ENCODE results near the gene KLF4. TPM values are rescaled to one million over a fixed set of nuclear protein-coding genes. Genes with fewer than 3 reads are reported as not detected.

Gene KLF4
- total and polyA plus RNA-seq, 3 experiments from 2014 or later = 0.31 to 0.37 TPM; not detected in 1

GRCh38 chr9:107483666-107484065, 5.9 kb downstream of the KLF4 start:
- Mint-ChIP-seq H3K9me3 (peaks cover 0 to 3% (median 0%) of the 10 kb centered on the region in 5 donors), H3K27ac (no peak overlapping the region), H3K4me3 (no peak overlapping the region), H3K36me3 (no peaks in the 10 kb centered on the region), H3K4me1 (peaks cover 0 to 4% (median under 1%) of the 10 kb centered on the region in 3 donors), H3K27me3 (peaks cover 21 to 32% of the 10 kb centered on the region in 2 donors)
- H3K4me3 ChIP-seq (ENCODE audit: low read length) = no peak overlapping the region
- H3K27ac ChIP-seq (ENCODE audit: low read depth, low read length) = no peak overlapping the region
- no peaks in the 10 kb centered on the region for H3K36me3 ChIP-seq (ENCODE audit: insufficient read depth, low read length)
- no peaks in the 10 kb centered on the region for H3K4me1 ChIP-seq (ENCODE audit: insufficient read depth, low read length)
- DNase-seq = no peak
- H3K27me3 ChIP-seq (ENCODE audit: insufficient read depth, low read length, poor library complexity, severe bottlenecking) = no peaks in the 10 kb centered on the region
- no peaks in the 10 kb centered on the region for H3K9me3 ChIP-seq (ENCODE audit: low read length)
- CTCF ChIA-PET = no interaction called here
- POLR2A ChIA-PET = no interaction called here

- POLR2A ChIA-PET = no interaction called here
- no peaks in the 10 kb centered on the region for H3K36me3 Mint-ChIP-seq
- H3K27me3 Mint-ChIP-seq = peaks cover 9 to 24% of the 10 kb centered on the region in 2 donors
- no peak overlapping the region for H3K27ac ChIP-seq (ENCODE audit: low read depth, low read length)
- CTCF ChIA-PET = interaction anchor here (0.7 kb wide), 1 partner anchor 35 kb away, joined by 3 read pairs; no protein-coding TSS in a partner anchor
- H3K9me3 ChIP-seq (ENCODE audit: low read length) = no peaks in the 10 kb centered on the region
- no peaks in the 10 kb centered on the region for H3K36me3 ChIP-seq (ENCODE audit: insufficient read depth, low read length)
- no peaks in the 10 kb centered on the region for H3K27me3 ChIP-seq (ENCODE audit: insufficient read depth, low read length, poor library complexity, severe bottlenecking)
- no peak overlapping the region for H3K4me3 ChIP-seq (ENCODE audit: low read length)
- H3K27ac Mint-ChIP-seq = no peak overlapping the region
- no peak for DNase-seq
- H3K4me1 ChIP-seq (ENCODE audit: insufficient read depth, low read length) = no peaks in the 10 kb centered on the region
- H3K4me1 Mint-ChIP-seq = no peaks in the 10 kb centered on the region
- peaks cover 0 to 3% (median 0%) of the 10 kb centered on the region in 5 donors for H3K9me3 Mint-ChIP-seq
- no peak overlapping the region for H3K4me3 Mint-ChIP-seq
Measured at GRCh38 chr9:107481035-107481434, 8.5 kb downstream of the KLF4 start.

- no peaks in the 10 kb centered on the region for H3K36me3 ChIP-seq (ENCODE audit: insufficient read depth, low read length)
- Mint-ChIP-seq H3K27me3 (peaks cover 4 to 17% of the 10 kb centered on the region in 2 donors), H3K4me1 (no peaks in the 10 kb centered on the region), H3K4me3 (no peak overlapping the region), H3K9me3 (peaks cover 0 to 3% (median 0%) of the 10 kb centered on the region in 5 donors), H3K36me3 (no peaks in the 10 kb centered on the region), H3K27ac (no peak overlapping the region)
- POLR2A ChIA-PET = no interaction called here
- H3K4me3 ChIP-seq (ENCODE audit: low read length) = no peak overlapping the region
- CTCF ChIA-PET = interaction anchor here (0.7 kb wide), 1 partner anchor 35 kb away, joined by 3 read pairs; no protein-coding TSS in a partner anchor
- no peaks in the 10 kb centered on the region for H3K9me3 ChIP-seq (ENCODE audit: low read length)
- H3K27me3 ChIP-seq (ENCODE audit: insufficient read depth, low read length, poor library complexity, severe bottlenecking) = no peaks in the 10 kb centered on the region
- no peak for DNase-seq
- no peak overlapping the region for H3K27ac ChIP-seq (ENCODE audit: low read depth, low read length)
- no peaks in the 10 kb centered on the region for H3K4me1 ChIP-seq (ENCODE audit: insufficient read depth, low read length)
Measured at GRCh38 chr9:107480386-107480789, 9.2 kb downstream of the KLF4 start.

- Mint-ChIP-seq H3K4me1 (no peaks in the 10 kb centered on the region), H3K27ac (no peak overlapping the region), H3K9me3 (peaks cover 0 to 3% (median 0%) of the 10 kb centered on the region in 5 donors), H3K36me3 (no peaks in the 10 kb centered on the region), H3K4me3 (no peak overlapping the region), H3K27me3 (peaks cover 3 to 10% of the 10 kb centered on the region in 2 donors)
- H3K36me3 ChIP-seq (ENCODE audit: insufficient read depth, low read length) = no peaks in the 10 kb centered on the region
- H3K27ac ChIP-seq (ENCODE audit: low read depth, low read length) = no peak overlapping the region
- POLR2A ChIA-PET = no interaction called here
- H3K4me1 ChIP-seq (ENCODE audit: insufficient read depth, low read length) = no peaks in the 10 kb centered on the region
- no peaks in the 10 kb centered on the region for H3K27me3 ChIP-seq (ENCODE audit: insufficient read depth, low read length, poor library complexity, severe bottlenecking)
- CTCF ChIA-PET = no interaction called here
- DNase-seq = no peak
- H3K9me3 ChIP-seq (ENCODE audit: low read length) = no peaks in the 10 kb centered on the region
- no peak overlapping the region for H3K4me3 ChIP-seq (ENCODE audit: low read length)
Measured at GRCh38 chr9:107478805-107479204, 10.8 kb downstream of the KLF4 start.

- ChIA-PET POLR2A (no interaction called here), CTCF (no interaction called here)
- no peak overlapping the region for H3K27ac Mint-ChIP-seq
Measured at GRCh38 chr9:107474124-107474523, 15.4 kb downstream of the KLF4 start.

GRCh38 chr9:107472581-107473340, 16.8 kb downstream of the KLF4 start:
- Mint-ChIP-seq H3K4me3 (no peak overlapping the region), H3K4me1 (no peaks in the 10 kb centered on the region), H3K9me3 (peaks cover 0 to 2% (median 0%) of the 10 kb centered on the region in 5 donors), H3K27ac (no peak overlapping the region), H3K27me3 (peaks cover 6 to 8% of the 10 kb centered on the region in 2 donors), H3K36me3 (no peaks in the 10 kb centered on the region)
- Histone ChIP-seq H3K36me3 (ENCODE audit: insufficient read depth, low read length) (no peaks in the 10 kb centered on the region), H3K9me3 (ENCODE audit: low read length) (no peaks in the 10 kb centered on the region), H3K4me1 (ENCODE audit: insufficient read depth, low read length) (no peaks in the 10 kb centered on the region), H3K4me3 (ENCODE audit: low read length) (no peak overlapping the region), H3K27ac (ENCODE audit: low read depth, low read length) (no peak overlapping the region), H3K27me3 (ENCODE audit: insufficient read depth, low read length, poor library complexity, severe bottlenecking) (no peaks in the 10 kb centered on the region)
- CTCF ChIA-PET = no interaction called here
- POLR2A ChIA-PET = no interaction called here
- DNase-seq = no peak

More at GRCh38 chr9:107474124-107474523, 15.4 kb downstream of the KLF4 start:
- H3K4me1 ChIP-seq (ENCODE audit: insufficient read depth, low read length) = no peaks in the 10 kb centered on the region
- H3K36me3 Mint-ChIP-seq = no peaks in the 10 kb centered on the region
- H3K36me3 ChIP-seq (ENCODE audit: insufficient read depth, low read length) = no peaks in the 10 kb centered on the region
- peaks cover 0 to 3% (median 0%) of the 10 kb centered on the region in 5 donors for H3K9me3 Mint-ChIP-seq
- H3K27me3 Mint-ChIP-seq = peaks cover 4 to 5% of the 10 kb centered on the region in 2 donors
- H3K4me3 Mint-ChIP-seq = no peak overlapping the region
- H3K4me3 ChIP-seq (ENCODE audit: low read length) = no peak overlapping the region
- DNase-seq = no peak
- H3K27me3 ChIP-seq (ENCODE audit: insufficient read depth, low read length, poor library complexity, severe bottlenecking) = no peaks in the 10 kb centered on the region
- H3K9me3 ChIP-seq (ENCODE audit: low read length) = no peaks in the 10 kb centered on the region
- H3K4me1 Mint-ChIP-seq = no peaks in the 10 kb centered on the region
- no peak overlapping the region for H3K27ac ChIP-seq (ENCODE audit: low read depth, low read length)

GRCh38 chr9:107471552-107471951, 18.0 kb downstream of the KLF4 start:
- H3K36me3 Mint-ChIP-seq = no peaks in the 10 kb centered on the region
- CTCF ChIA-PET = interaction anchor here (0.7 kb wide), 2 partner anchors 15 to 22 kb away, joined by 3 to 4 read pairs; no protein-coding TSS in a partner anchor
- H3K27ac ChIP-seq (ENCODE audit: low read depth, low read length) = no peak overlapping the region

GRCh38 chr9:107467416-107467815, 22.2 kb downstream of the KLF4 start:
- Histone ChIP-seq H3K4me1 (ENCODE audit: insufficient read depth, low read length) (no peaks in the 10 kb centered on the region), H3K4me3 (ENCODE audit: low read length) (no peak overlapping the region), H3K27me3 (ENCODE audit: insufficient read depth, low read length, poor library complexity, severe bottlenecking) (peaks cover 10% of the 10 kb centered on the region), H3K9me3 (ENCODE audit: low read length) (no peaks in the 10 kb centered on the region), H3K36me3 (ENCODE audit: insufficient read depth, low read length) (no peaks in the 10 kb centered on the region), H3K27ac (ENCODE audit: low read depth, low read length) (no peak overlapping the region)
- POLR2A ChIA-PET = no interaction called here
- peaks cover 27 to 37% of the 10 kb centered on the region in 2 donors for H3K27me3 Mint-ChIP-seq
- no peaks in the 10 kb centered on the region for H3K36me3 Mint-ChIP-seq
- no peaks in the 10 kb centered on the region for H3K9me3 Mint-ChIP-seq
- DNase-seq = no peak
- peaks cover 4 to 14% (median 5%) of the 10 kb centered on the region in 3 donors for H3K4me1 Mint-ChIP-seq
- H3K27ac Mint-ChIP-seq = no peak overlapping the region
- no peak overlapping the region for H3K4me3 Mint-ChIP-seq
- CTCF ChIA-PET = no interaction called here

More at GRCh38 chr9:107471552-107471951, 18.0 kb downstream of the KLF4 start:
- Histone ChIP-seq H3K9me3 (ENCODE audit: low read length) (no peaks in the 10 kb centered on the region), H3K4me3 (ENCODE audit: low read length) (no peak overlapping the region), H3K4me1 (ENCODE audit: insufficient read depth, low read length) (no peaks in the 10 kb centered on the region), H3K36me3 (ENCODE audit: insufficient read depth, low read length) (no peaks in the 10 kb centered on the region), H3K27me3 (ENCODE audit: insufficient read depth, low read length, poor library complexity, severe bottlenecking) (peaks cover 6% of the 10 kb centered on the region)
- no peak overlapping the region for H3K27ac Mint-ChIP-seq
- POLR2A ChIA-PET = no interaction called here
- H3K4me1 Mint-ChIP-seq = peaks cover 0 to 1% (median 0%) of the 10 kb centered on the region in 3 donors
- peaks cover 9 to 15% of the 10 kb centered on the region in 2 donors for H3K27me3 Mint-ChIP-seq
- DNase-seq = no peak
- H3K9me3 Mint-ChIP-seq = peaks cover 0 to 2% (median 0%) of the 10 kb centered on the region in 5 donors
- H3K4me3 Mint-ChIP-seq = no peak overlapping the region
